Peyer's patch (tissue), 4 donors: Measurements from ENCODE around the gene LAMA5. TPM values are rescaled to one million over a fixed set of nuclear protein-coding genes. Genes with fewer than 3 reads are reported as not detected.

ENCODE experiments used
- DNase-seq, 3 donors: peaks; one replicate each; pipeline ENCODE4 v3.0.0-alpha.2; 2017 to 2019
- H3K27ac ChIP-seq, 4 donors: fragments of 200-600 bp; sonication (generic); one replicate each; pipeline ENCODE4 v1.5.1; 2016 to 2019
- H3K27me3 ChIP-seq, 2 donors: fragments of 200-600 bp; sonication (generic); one replicate each; pipeline ENCODE4 v1.5.1; 2019
- H3K36me3 ChIP-seq, 3 donors: fragments of 200-600 bp; sonication (generic); one replicate each; pipeline ENCODE4 v1.5.1; 2016 to 2019
- H3K4me1 ChIP-seq, 4 donors: fragments of 200-600 bp; sonication (generic); one replicate each; pipeline ENCODE4 v1.5.1; 2016 to 2019
- H3K4me3 ChIP-seq, 4 donors: fragments of 200-600 bp; sonication (generic); 1 replicate in 3 of 4; 2 replicates in 1 of 4; pipeline ENCODE4 v1.5.1; 2016 to 2019; ENCODE audit warnings: mild to moderate bottlenecking in 1 of 4
- H3K9me3 ChIP-seq, 4 donors: fragments of 200-600 bp; sonication (generic); one replicate each; pipeline ENCODE4 v1.5.1; 2016 to 2019; ENCODE audit warnings: mild to moderate bottlenecking in 1 of 4
- CTCF ChIP-seq, 6 experiments: fragments of 450-650 bp in 4 of 6; fragments of 200-600 bp in 2 of 6; sonication (generic) in 1 of 6; IDR thresholded peaks; one replicate each; pipeline ENCODE4 v1.5.1; 2017 to 2019; ENCODE audit warnings: antibody characterized with exemption in 6 of 6, mild to moderate bottlenecking in 3 of 6, moderate library complexity in 1 of 6
- POLR2A ChIP-seq, 2 donors: fragments of 450-650 bp; IDR thresholded peaks; one replicate each; pipeline ENCODE4 v1.5.1; 2017; ENCODE audit warnings: antibody characterized with exemption in 2 of 2, mild to moderate bottlenecking in 2 of 2, moderate library complexity in 2 of 2
- total RNA-seq, 4 donors: library from RNA; depleted of rRNA; stranded (reverse); fragments of >200 nt; gene quantifications; one replicate each; pipeline ENCODE4 v1.1.0, GENCODE V29; 2016

The LAMA5 gene
- total RNA-seq, 4 donors from 2014 or later = 31.2 to 328 (median 87.3) TPM

GRCh38 chr20:62401331-62401779 is 34.2 kb upstream of the LAMA5 start:
- no peak for DNase-seq
- Histone ChIP-seq H3K4me3 (no peak overlapping the region), H3K27ac (no peak overlapping the region), H3K27me3 (no peaks in the 10 kb centered on the region), H3K4me1 (peaks cover 0 to 18% (median 7%) of the 10 kb centered on the region in 4 donors), H3K36me3 (no peaks in the 10 kb centered on the region), H3K9me3 (no peaks in the 10 kb centered on the region)
- TF ChIP-seq CTCF (IDR thresholded peaks at IDR 0.05) (no peak), POLR2A (IDR thresholded peaks at IDR 0.05) (no peak)

GRCh38 chr20:62400541-62400940 is 33.4 kb upstream of the LAMA5 start:
- no peaks in the 10 kb centered on the region for H3K9me3 ChIP-seq
- DNase-seq = no peak

GRCh38 chr20:62400021-62400420 is 32.9 kb upstream of the LAMA5 start:
- Histone ChIP-seq H3K36me3 (no peaks in the 10 kb centered on the region), H3K27me3 (no peaks in the 10 kb centered on the region), H3K4me3 (no peak overlapping the region), H3K4me1 (peaks cover 0 to 5% (median 0%) of the 10 kb centered on the region in 4 donors), H3K9me3 (no peaks in the 10 kb centered on the region), H3K27ac (no peak overlapping the region)
- no peak for DNase-seq
- TF ChIP-seq CTCF (IDR thresholded peaks at IDR 0.05) (no peak), POLR2A (IDR thresholded peaks at IDR 0.05) (no peak)

More at GRCh38 chr20:62400541-62400940, 33.4 kb upstream of the LAMA5 start:
- Histone ChIP-seq H3K27me3 (no peaks in the 10 kb centered on the region), H3K36me3 (no peaks in the 10 kb centered on the region), H3K27ac (no peak overlapping the region), H3K4me1 (peaks cover 0 to 10% (median 1%) of the 10 kb centered on the region in 4 donors), H3K4me3 (no peak overlapping the region)
- TF ChIP-seq CTCF (IDR thresholded peaks at IDR 0.05) = no peak
- TF ChIP-seq POLR2A (IDR thresholded peaks at IDR 0.05) = no peak

GRCh38 chr20:62398120-62398821 is 31.2 kb upstream of the LAMA5 start:
- no peak for DNase-seq
- no peaks in the 10 kb centered on the region for H3K27me3 ChIP-seq
- no peak for TF ChIP-seq CTCF (IDR thresholded peaks at IDR 0.05)
- TF ChIP-seq POLR2A (IDR thresholded peaks at IDR 0.05) = no peak
- H3K36me3 ChIP-seq = peaks cover 0 to 8% (median 0%) of the 10 kb centered on the region in 3 donors
- no peak overlapping the region for H3K27ac ChIP-seq
- H3K4me1 ChIP-seq = no peaks in the 10 kb centered on the region
- H3K9me3 ChIP-seq = no peaks in the 10 kb centered on the region
- H3K4me3 ChIP-seq = no peak overlapping the region

- Histone ChIP-seq H3K27me3 (no peaks in the 10 kb centered on the region), H3K27ac (no peak overlapping the region), H3K9me3 (no peaks in the 10 kb centered on the region), H3K4me3 (no peak overlapping the region), H3K4me1 (no peaks in the 10 kb centered on the region), H3K36me3 (peaks cover 0 to 18% (median 0%) of the 10 kb centered on the region in 3 donors)
- TF ChIP-seq POLR2A (IDR thresholded peaks at IDR 0.05) = no peak
- TF ChIP-seq CTCF (IDR thresholded peaks at IDR 0.05) = no peak
- DNase-seq = no peak
Measured at GRCh38 chr20:62396367-62397239, 29.5 kb upstream of the LAMA5 start.
